ENCODE measurements around the gene DPPA5. TPM values are rescaled to one million over a fixed set of nuclear protein-coding genes. Genes with fewer than 3 reads are reported as not detected.
"Not testable (repeated sequence)": the region's sequence is repeated elsewhere in the genome, so short reads cannot be mapped to it uniquely, and the experiment has no call there.

Gene DPPA5
- total and polyA plus RNA-seq, 3 donors from 2014 or later, result 0.94 to 2.3 (median 1.7) TPM

- no peak for TF ChIP-seq CTCF (IDR thresholded peaks at IDR 0.05)
- TF ChIP-seq POLR2A (IDR thresholded peaks at IDR 0.05), result no peak
- intact Hi-C loops (cut with DNase I; ENCODE audit: low total_unique reads), result no loop called here
- Histone ChIP-seq H3K4me3 (no peak overlapping the region), H3K4me1 (no peaks in the 10 kb centered on the region), H3K9me3 (no peaks in the 10 kb centered on the region), H3K27me3 (no peaks in the 10 kb centered on the region), H3K36me3 (ENCODE audit: low read depth, missing control alignments) (no peaks in the 10 kb centered on the region), H3K27ac (no peak overlapping the region)
- WGBS, 2 donors, result 89 to 92% methylated on average over 3 of the region's 3 CpGs
- no peak for DNase-seq
Measured at GRCh38 chr6:73393278-73393677, 39.2 kb upstream of the DPPA5 start.

- DNase-seq; H3K27me3 ChIP-seq; H3K4me3 ChIP-seq; H3K9me3 ChIP-seq; H3K27ac ChIP-seq; H3K4me1 ChIP-seq; intact Hi-C loops (cut with DNase I; ENCODE audit: low total_unique reads); H3K36me3 ChIP-seq (ENCODE audit: low read depth, missing control alignments): not testable (repeated sequence)
- 74 to 81% methylated on average over 4 of the region's 4 CpGs for WGBS, 2 donors
Measured at GRCh38 chr6:73392188-73392587, 38.1 kb upstream of the DPPA5 start.

GRCh38 chr6:73391675-73392074 lies 37.6 kb upstream of the DPPA5 start:
- H3K27me3 ChIP-seq, result no peaks in the 10 kb centered on the region
- no peak overlapping the region for H3K4me3 ChIP-seq
- no peak overlapping the region for H3K27ac ChIP-seq
- TF ChIP-seq POLR2A (IDR thresholded peaks at IDR 0.05), result no peak
- no peak for TF ChIP-seq CTCF (IDR thresholded peaks at IDR 0.05)
- no peak for DNase-seq
- H3K4me1 ChIP-seq, result no peaks in the 10 kb centered on the region
- H3K9me3 ChIP-seq, result no peaks in the 10 kb centered on the region
- 85 to 90% methylated on average over 2 of the region's 2 CpGs for WGBS, 2 donors
- no peaks in the 10 kb centered on the region for H3K36me3 ChIP-seq (ENCODE audit: low read depth, missing control alignments)
- intact Hi-C loops (cut with DNase I; ENCODE audit: low total_unique reads), result no loop called here

- H3K4me3 ChIP-seq, result no peak overlapping the region
- H3K36me3 ChIP-seq (ENCODE audit: low read depth, missing control alignments), result no peaks in the 10 kb centered on the region
- no peak overlapping the region for H3K27ac ChIP-seq
- intact Hi-C loops (cut with DNase I; ENCODE audit: low total_unique reads), result no loop called here
- H3K9me3 ChIP-seq, result no peaks in the 10 kb centered on the region
- H3K27me3 ChIP-seq, result no peaks in the 10 kb centered on the region
- no peak for TF ChIP-seq POLR2A (IDR thresholded peaks at IDR 0.05)
- no peak for TF ChIP-seq CTCF (IDR thresholded peaks at IDR 0.05)
- H3K4me1 ChIP-seq, result no peaks in the 10 kb centered on the region
- WGBS, 2 donors, result 64 to 81% methylated on average over 10 of the region's 10 CpGs
- no peak for DNase-seq
Measured at GRCh38 chr6:73389854-73390253, 35.8 kb upstream of the DPPA5 start.

- WGBS, 2 donors, result 3% methylated on average over 12 to 32 of the region's 38 CpGs
- no peaks in the 10 kb centered on the region for H3K4me1 ChIP-seq
- peak; percentile 63 for DNase-seq
- peak overlapping the region; percentile 15 to 60 for H3K27ac ChIP-seq
- peak; percentile 21 to 36 (median 34) for TF ChIP-seq CTCF (IDR thresholded peaks at IDR 0.05)
- no peak for TF ChIP-seq POLR2A (IDR thresholded peaks at IDR 0.05)
- no peaks in the 10 kb centered on the region for H3K36me3 ChIP-seq (ENCODE audit: low read depth, missing control alignments)
- intact Hi-C loops (cut with DNase I; ENCODE audit: low total_unique reads), result no loop called here
- H3K27me3 ChIP-seq, result no peaks in the 10 kb centered on the region
- H3K9me3 ChIP-seq, result no peaks in the 10 kb centered on the region
- H3K4me3 ChIP-seq, result peak overlapping the region; percentile 49 to 60
Measured at GRCh38 chr6:73388800-73389512, 34.9 kb upstream of the DPPA5 start.
